MCF 10A (cell line): ENCODE data around the gene ZBTB34. TPM values are rescaled to one million over a fixed set of nuclear protein-coding genes. Genes with fewer than 3 reads are reported as not detected.

Source experiments
- BruUV-seq: library from RNA; stranded (reverse); fragments of 400-500 nt; replicated peaks from 2 replicates; lab custom pipeline; 2021; lab: Mats Ljungman, UMichigan
- CTCF ChIA-PET: fragments of 300-600 bp; sonication (Branson Sonifier 250); formaldehyde crosslinking; extraction: SDS; loops from one replicate; lab custom pipeline; 2021; ENCODE audit warnings: antibody characterized with exemption, inconsistent platforms; lab: Yijun Ruan, JAX
- POLR2A ChIA-PET: fragments of 300-600, 350-650 bp; sonication (Branson Sonifier 250); formaldehyde crosslinking; extraction: SDS; loops from one replicate; lab custom pipeline; 2020; ENCODE audit warnings: antibody characterized with exemption, inconsistent platforms; lab: Yijun Ruan, JAX
- DNase-seq: peaks from one replicate; pipeline ENCODE4 v3.0.0-alpha.2; 2018; ENCODE audit not compliant: unreplicated experiment
- H3K27ac Mint-ChIP-seq: one replicate; pipeline ENCODE4 v1.8.0; 2022; ENCODE audit warnings: mild to moderate bottlenecking, low read depth, mixed read lengths; ENCODE audit not compliant: unreplicated experiment
- H3K27me3 Mint-ChIP-seq: one replicate; pipeline ENCODE4 v1.8.0; 2022; ENCODE audit warnings: mixed read lengths; ENCODE audit not compliant: insufficient read depth, unreplicated experiment
- H3K36me3 Mint-ChIP-seq: one replicate; pipeline ENCODE4 v1.8.0; 2022; ENCODE audit warnings: mild to moderate bottlenecking, moderate library complexity, mixed read lengths; ENCODE audit not compliant: insufficient read depth, unreplicated experiment
- H3K4me1 Mint-ChIP-seq: one replicate; pipeline ENCODE4 v1.8.0; 2022; ENCODE audit warnings: mixed read lengths; ENCODE audit not compliant: insufficient read depth, unreplicated experiment
- H3K4me3 Mint-ChIP-seq: one replicate; pipeline ENCODE4 v1.8.0; 2022; ENCODE audit warnings: mild to moderate bottlenecking, moderate library complexity, mixed read lengths; ENCODE audit not compliant: unreplicated experiment
- H3K9me3 Mint-ChIP-seq: one replicate; pipeline ENCODE4 v1.8.0; 2022; ENCODE audit warnings: mixed read lengths; ENCODE audit not compliant: unreplicated experiment
- intact Hi-C: fragments of 100-400 bp; cut with micrococcal nuclease; formaldehyde crosslinking; loops from 2 replicates; pipeline ENCODE4 v1.14.1; 2022
- total RNA-seq: library from RNA; stranded (reverse); gene quantifications from 2 replicates; pipeline ENCODE4 v1.2.3, GENCODE V29; 2022
- TF ChIP-seq, protein P1 (sequence below): fragments of 200-600 bp; IDR thresholded peaks from one replicate; pipeline ENCODE4 v1.8.0; 2022; ENCODE audit warnings: antibody characterized with exemption, mild to moderate bottlenecking; ENCODE audit not compliant: unreplicated experiment

Gene ZBTB34
- total RNA-seq, 1 experiment from 2014 or later, result 4.6 TPM

DNA sequence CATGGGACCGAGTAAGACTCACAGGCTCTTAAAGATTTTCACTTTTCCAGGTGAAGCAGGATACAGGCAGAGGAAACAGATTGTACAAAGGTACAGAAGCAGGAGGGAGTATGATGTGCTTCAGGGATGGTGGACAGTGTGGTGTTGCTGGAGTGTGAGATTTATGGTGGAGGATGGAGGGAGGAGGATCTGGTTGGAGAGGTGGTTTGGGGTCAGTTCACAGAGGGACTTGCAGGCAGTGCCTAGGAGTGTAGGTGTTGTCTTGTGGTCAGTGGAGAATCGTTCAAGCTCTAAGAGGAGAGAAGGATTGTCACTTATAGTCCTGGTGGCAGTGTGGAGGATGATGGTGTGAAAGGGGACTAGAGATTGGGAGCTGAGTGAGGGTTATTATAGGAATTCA, 65.9 kb downstream of the ZBTB34 start:
- intact Hi-C loops, result no loop called here
- ChIA-PET POLR2A (interaction anchor here (1.4 kb wide), 1 partner anchor 9 kb away, joined by 4 read pairs; no protein-coding TSS in a partner anchor), CTCF (interaction anchor here (0.5 to 3.2 kb wide), 2 partner anchors 14 to 299 kb away, joined by 3 to 10 read pairs; no protein-coding TSS in a partner anchor)
- no peaks in the 10 kb centered on the region for H3K27me3 Mint-ChIP-seq
- H3K4me1 Mint-ChIP-seq, result no peaks in the 10 kb centered on the region
- no peaks in the 10 kb centered on the region for H3K36me3 Mint-ChIP-seq
- no peak overlapping the region for H3K27ac Mint-ChIP-seq
- no peaks in the 10 kb centered on the region for H3K9me3 Mint-ChIP-seq
- no TSS peak for BruUV-seq
- TF ChIP-seq, protein P1, sequence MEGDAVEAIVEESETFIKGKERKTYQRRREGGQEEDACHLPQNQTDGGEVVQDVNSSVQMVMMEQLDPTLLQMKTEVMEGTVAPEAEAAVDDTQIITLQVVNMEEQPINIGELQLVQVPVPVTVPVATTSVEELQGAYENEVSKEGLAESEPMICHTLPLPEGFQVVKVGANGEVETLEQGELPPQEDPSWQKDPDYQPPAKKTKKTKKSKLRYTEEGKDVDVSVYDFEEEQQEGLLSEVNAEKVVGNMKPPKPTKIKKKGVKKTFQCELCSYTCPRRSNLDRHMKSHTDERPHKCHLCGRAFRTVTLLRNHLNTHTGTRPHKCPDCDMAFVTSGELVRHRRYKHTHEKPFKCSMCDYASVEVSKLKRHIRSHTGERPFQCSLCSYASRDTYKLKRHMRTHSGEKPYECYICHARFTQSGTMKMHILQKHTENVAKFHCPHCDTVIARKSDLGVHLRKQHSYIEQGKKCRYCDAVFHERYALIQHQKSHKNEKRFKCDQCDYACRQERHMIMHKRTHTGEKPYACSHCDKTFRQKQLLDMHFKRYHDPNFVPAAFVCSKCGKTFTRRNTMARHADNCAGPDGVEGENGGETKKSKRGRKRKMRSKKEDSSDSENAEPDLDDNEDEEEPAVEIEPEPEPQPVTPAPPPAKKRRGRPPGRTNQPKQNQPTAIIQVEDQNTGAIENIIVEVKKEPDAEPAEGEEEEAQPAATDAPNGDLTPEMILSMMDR, result no peak
- H3K4me3 Mint-ChIP-seq, result no peak overlapping the region
- no peak for DNase-seq

DNA sequence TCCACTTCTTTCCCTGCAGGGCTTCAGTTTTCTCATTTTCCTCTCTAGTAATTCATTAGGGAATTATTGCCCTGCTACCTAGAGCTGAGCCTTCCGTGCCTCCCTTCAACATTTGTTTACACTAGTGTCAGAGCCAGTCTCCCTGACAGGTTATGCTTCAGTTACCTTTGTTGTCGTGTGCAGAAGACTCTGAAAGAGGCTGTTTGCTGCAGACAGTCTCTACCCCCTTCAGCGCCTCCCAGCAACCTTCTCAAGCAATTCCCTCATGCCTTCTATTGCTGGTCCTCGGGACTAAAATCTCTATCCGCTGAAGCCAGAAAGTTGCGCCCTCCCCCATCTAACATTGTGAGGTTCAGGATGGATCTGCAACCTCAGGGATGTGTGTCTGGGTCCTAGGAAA, 67.0 kb downstream of the ZBTB34 start:
- BruUV-seq, result no TSS peak
- ChIA-PET CTCF (interaction anchor here (3.2 kb wide), 1 partner anchor 13 kb away, joined by 10 read pairs; no protein-coding TSS in a partner anchor), POLR2A (interaction anchor here (1.4 kb wide), 1 partner anchor 10 kb away, joined by 4 read pairs; no protein-coding TSS in a partner anchor)
- Mint-ChIP-seq H3K27me3 (no peaks in the 10 kb centered on the region), H3K4me3 (no peak overlapping the region), H3K9me3 (no peaks in the 10 kb centered on the region), H3K4me1 (no peaks in the 10 kb centered on the region), H3K36me3 (no peaks in the 10 kb centered on the region), H3K27ac (no peak overlapping the region)
- TF ChIP-seq, protein P1, result no peak
- DNase-seq, result no peak
- intact Hi-C loops, result no loop called here

DNA sequence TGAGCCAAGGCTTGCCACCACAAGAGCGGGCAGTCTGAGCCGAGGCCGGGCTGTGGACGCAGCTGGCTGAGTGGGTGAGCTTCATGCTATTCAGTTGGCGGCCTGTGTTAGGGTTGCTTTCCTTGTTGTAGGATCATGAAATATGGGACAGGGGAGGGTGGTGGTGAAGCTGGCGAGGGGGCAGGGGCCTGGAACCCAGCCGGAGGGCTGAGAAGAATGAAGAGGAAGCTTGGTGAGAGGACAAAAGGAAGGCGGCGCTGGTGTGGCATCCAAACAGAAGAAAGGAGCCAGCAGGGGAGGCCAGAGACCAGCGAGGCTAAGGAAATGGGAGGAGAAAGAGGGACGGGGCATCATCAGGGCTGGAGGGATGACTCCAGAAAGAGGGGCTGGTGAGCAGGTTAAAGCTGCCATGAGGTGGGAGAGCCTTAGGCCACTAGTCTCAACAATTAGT, 72.5 kb downstream of the ZBTB34 start:
- Mint-ChIP-seq H3K27me3 (no peaks in the 10 kb centered on the region), H3K4me3 (no peak overlapping the region), H3K27ac (no peak overlapping the region), H3K9me3 (no peaks in the 10 kb centered on the region), H3K36me3 (no peaks in the 10 kb centered on the region), H3K4me1 (no peaks in the 10 kb centered on the region)
- TF ChIP-seq, protein P1, result no peak
- no TSS peak for BruUV-seq
- intact Hi-C loops, result no loop called here
- CTCF ChIA-PET, result interaction anchor here (0.6 to 1.4 kb wide), 5 partner anchors 8 to 282 kb away, joined by 3 to 6 read pairs (median 3); no protein-coding TSS in a partner anchor
- DNase-seq, result no peak
- POLR2A ChIA-PET, result interaction anchor here (0.6 kb wide), 1 partner anchor 75 kb away, joined by 3 read pairs; no protein-coding TSS in a partner anchor

DNA sequence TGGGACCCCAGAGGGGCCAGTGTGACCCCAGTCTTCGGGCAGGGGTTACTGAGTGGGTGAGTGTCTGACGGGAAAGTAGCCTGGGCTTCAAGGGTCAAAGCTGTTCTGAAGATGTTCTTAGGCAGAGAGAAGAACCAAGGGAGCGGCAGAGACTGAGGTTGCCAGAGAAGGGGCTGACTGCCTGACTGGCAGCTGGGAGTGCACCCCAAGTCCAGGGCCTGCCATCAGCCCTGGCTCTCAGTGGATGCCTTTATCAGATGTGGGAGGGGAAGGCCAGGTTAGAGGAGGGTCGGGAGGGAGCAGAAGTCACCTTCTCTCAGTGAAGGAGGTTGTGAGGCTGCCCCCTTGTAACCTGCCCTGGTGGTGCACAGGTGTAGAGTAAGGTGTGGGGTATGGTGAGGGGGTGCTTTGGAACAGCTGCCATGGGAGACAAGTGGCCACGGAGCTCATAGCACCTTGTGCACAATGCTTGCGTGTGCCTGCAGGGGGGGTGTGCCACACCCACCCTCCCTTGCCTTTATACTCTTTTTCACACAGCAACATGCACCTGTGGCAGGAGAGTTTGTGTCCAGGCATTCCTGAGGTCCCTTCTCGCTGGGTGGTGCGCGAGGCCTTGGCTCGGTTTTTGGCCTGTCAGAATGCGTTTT, 73.0 kb downstream of the ZBTB34 start:
- DNase-seq, result no peak
- Mint-ChIP-seq H3K36me3 (no peaks in the 10 kb centered on the region), H3K4me1 (no peaks in the 10 kb centered on the region), H3K4me3 (no peak overlapping the region), H3K27me3 (no peaks in the 10 kb centered on the region), H3K27ac (no peak overlapping the region), H3K9me3 (no peaks in the 10 kb centered on the region)
- CTCF ChIA-PET, result interaction anchor here (0.6 to 1.5 kb wide), 4 partner anchors 256 to 281 kb away, joined by 3 to 5 read pairs (median 3); no protein-coding TSS in a partner anchor
- POLR2A ChIA-PET, result no interaction called here
- no TSS peak for BruUV-seq
- TF ChIP-seq, protein P1, result no peak
- intact Hi-C loops, result no loop called here
